NCI-H510A treated with DMSO at 0.1 percent for 48 hours (cell line): ENCODE data around the gene AP3S2.

Source experiments
- DNase-seq: peaks from one replicate; lab custom pipeline; 2025; lab: John Stamatoyannopoulos, UW

Gene AP3S2

GRCh38 chr15:89814112-89814742, 79.6 kb downstream of the AP3S2 start:
- DNase-seq, result no peak

- no peak for DNase-seq
Observed at GRCh38 chr15:89813381-89814111, 80.2 kb downstream of the AP3S2 start.

- DNase-seq, result no peak
Observed at GRCh38 chr15:89812847-89813320, 80.9 kb downstream of the AP3S2 start.

GRCh38 chr15:89812011-89812846, 81.6 kb downstream of the AP3S2 start:
- DNase-seq, result no peak

GRCh38 chr15:89810837-89811236, 83.0 kb downstream of the AP3S2 start:
- DNase-seq, result no peak

- DNase-seq, result no peak
Observed at GRCh38 chr15:89809787-89810148, 84.0 kb downstream of the AP3S2 start.

GRCh38 chr15:89809093-89809786, 84.6 kb downstream of the AP3S2 start:
- DNase-seq, result no peak

GRCh38 chr15:89808160-89808870, 85.5 kb downstream of the AP3S2 start:
- no peak for DNase-seq

GRCh38 chr15:89807689-89808088, 86.1 kb downstream of the AP3S2 start:
- DNase-seq, result no peak

GRCh38 chr15:89806559-89807550, 86.9 kb downstream of the AP3S2 start:
- DNase-seq, result no peak

- no peak for DNase-seq
Observed at GRCh38 chr15:89806210-89806558, 87.6 kb downstream of the AP3S2 start.

- DNase-seq, result no peak
Observed at GRCh38 chr15:89805241-89806209, 88.3 kb downstream of the AP3S2 start.

- no peak for DNase-seq
Observed at GRCh38 chr15:89803941-89804800, 89.6 kb downstream of the AP3S2 start.

- DNase-seq, result no peak
Observed at GRCh38 chr15:89802986-89803824, 90.6 kb downstream of the AP3S2 start.

GRCh38 chr15:89802231-89802928, 91.4 kb downstream of the AP3S2 start:
- no peak for DNase-seq

GRCh38 chr15:89801471-89802195, 92.2 kb downstream of the AP3S2 start:
- DNase-seq, result no peak
